IMR-90 (cell line): ENCODE results near the gene MON2. TPM values are rescaled to one million over a fixed set of nuclear protein-coding genes. Genes with fewer than 3 reads are reported as not detected.
A peak's percentile ranks its signal among the peaks of the same experiment; 100 is the strongest.

Experiments
- ATAC-seq: fragments of 200-7000 bp; cut with Tn5 transposase; 2 replicates; pipeline ENCODE4 v1.9.1; 2020; ENCODE audit warnings: low read depth, mild to moderate bottlenecking, moderate library complexity
- BruUV-seq: library from RNA; stranded (reverse); fragments of 400-500 nt; replicated peaks from 2 replicates; lab custom pipeline; 2021; lab: Mats Ljungman, UMichigan
- CTCF ChIA-PET: fragments of 300-600 bp; formaldehyde crosslinking; extraction: SDS; loops from one replicate; lab custom pipeline; 2021; ENCODE audit warnings: antibody characterized with exemption; lab: Yijun Ruan, JAX
- POLR2A ChIA-PET: fragments of 300-600 bp; sonication (Branson Sonifier 250); formaldehyde crosslinking; loops from one replicate; lab custom pipeline; 2022; ENCODE audit warnings: antibody characterized with exemption; ENCODE audit not compliant: unreplicated experiment; lab: Charles Lee
- DNase-seq: peaks from one replicate; pipeline ENCODE4 v3.0.0; 2013
- H2AFZ ChIP-seq: replicated peaks from 2 replicates; pipeline ENCODE3; 2013; ENCODE audit warnings: low read length, mild to moderate bottlenecking; ENCODE audit not compliant: poor library complexity
- H2AK5ac ChIP-seq: 2 replicates; pipeline ENCODE4 v1.6.1; 2013; ENCODE audit warnings: low read depth, low read length, inconsistent platforms
- H2AK9ac ChIP-seq: replicated peaks from 2 replicates; pipeline ENCODE3; 2013; ENCODE audit warnings: mild to moderate bottlenecking, low read depth, low read length, moderate library complexity; ENCODE audit not compliant: poor library complexity
- H2BK120ac ChIP-seq: 2 replicates; pipeline ENCODE4 v1.6.1; 2013; ENCODE audit warnings: low read depth, low read length, inconsistent platforms
- H2BK15ac ChIP-seq: 3 replicates; pipeline ENCODE4 v1.6.1; 2013; ENCODE audit warnings: low read depth, low read length, inconsistent platforms
- H2BK20ac ChIP-seq: 2 replicates; pipeline ENCODE4 v1.6.1; 2013; ENCODE audit warnings: low read depth, mild to moderate bottlenecking, inconsistent platforms, low read length, moderate library complexity
- H2BK5ac ChIP-seq: 2 replicates; pipeline ENCODE4 v1.6.1; 2013; ENCODE audit warnings: mild to moderate bottlenecking, low read depth, low read length, inconsistent platforms; ENCODE audit not compliant: poor library complexity, severe bottlenecking
- H3K14ac ChIP-seq: replicated peaks from 2 replicates; pipeline ENCODE4 v1.6.1; 2013; ENCODE audit warnings: low read depth, low read length, inconsistent platforms
- H3K18ac ChIP-seq: 2 replicates; pipeline ENCODE4 v1.6.1; 2013; ENCODE audit warnings: low read depth, low read length, control low read depth
- H3K23ac ChIP-seq: 2 replicates; pipeline ENCODE4 v1.6.1; 2013; ENCODE audit warnings: low read depth, low read length, inconsistent platforms
- H3K27ac ChIP-seq: 2 replicates; pipeline ENCODE4 v1.5.1; 2013; ENCODE audit warnings: mild to moderate bottlenecking, control low read depth, low read length; ENCODE audit not compliant: insufficient read depth
- H3K27me3 ChIP-seq: 2 replicates; pipeline ENCODE4 v1.6.1; 2013; ENCODE audit warnings: low read length; ENCODE audit not compliant: control insufficient read depth, insufficient read depth
- H3K36me3 ChIP-seq: 2 replicates; pipeline ENCODE4 v1.6.1; 2013; ENCODE audit warnings: low read length, mixed read lengths; ENCODE audit not compliant: control insufficient read depth, insufficient read depth
- H3K4ac ChIP-seq: 2 replicates; pipeline ENCODE4 v1.6.1; 2013; ENCODE audit warnings: low read depth, low read length, inconsistent platforms
- H3K4me1 ChIP-seq: 2 replicates; pipeline ENCODE4 v1.6.1; 2013; ENCODE audit warnings: low read length, mixed read lengths; ENCODE audit not compliant: control insufficient read depth, insufficient read depth
- H3K4me2 ChIP-seq: 2 replicates; pipeline ENCODE4 v1.6.1; 2013; ENCODE audit warnings: low read depth, mild to moderate bottlenecking, control low read depth, low read length, moderate library complexity
- H3K4me3 ChIP-seq: 2 replicates; pipeline ENCODE4 v1.5.1; 2013; ENCODE audit warnings: low read depth, mild to moderate bottlenecking, control low read depth, low read length, moderate library complexity; ENCODE audit not compliant: insufficient read depth
- H3K56ac ChIP-seq: 2 replicates; pipeline ENCODE4 v1.6.1; 2013; ENCODE audit warnings: low read length, inconsistent platforms; ENCODE audit not compliant: insufficient read depth; ENCODE audit errors: extremely low read depth
- H3K79me1 ChIP-seq, 2 experiments: 2 replicates each; pipeline ENCODE4 v1.6.1; 2013; ENCODE audit warnings: low read length in 2 of 2, inconsistent platforms in 1 of 2, low read depth in 1 of 2
- H3K9ac ChIP-seq: 2 replicates; pipeline ENCODE4 v1.6.1; 2013; ENCODE audit warnings: low read depth, low read length, control low read depth
- H3K9me1 ChIP-seq: 2 replicates; pipeline ENCODE4 v1.6.1; 2013; ENCODE audit warnings: low read length, inconsistent platforms; ENCODE audit not compliant: insufficient read depth
- H3K9me3 ChIP-seq: 2 replicates; pipeline ENCODE4 v1.6.1; 2013; ENCODE audit warnings: low read length; ENCODE audit not compliant: control insufficient read depth, insufficient read depth
- H4K20me1 ChIP-seq: 2 replicates; pipeline ENCODE4 v1.6.1; 2013; ENCODE audit warnings: low read length, inconsistent platforms; ENCODE audit not compliant: insufficient read depth
- H4K5ac ChIP-seq: 2 replicates; pipeline ENCODE4 v1.6.1; 2013; ENCODE audit warnings: mild to moderate bottlenecking, low read depth, low read length, control low read depth
- H4K8ac ChIP-seq, 2 experiments: 2 replicates each; pipeline ENCODE4 v1.6.1; 2013; ENCODE audit warnings: low read depth in 2 of 2, low read length in 2 of 2, control low read depth in 1 of 2, inconsistent platforms in 1 of 2
- H4K91ac ChIP-seq: 2 replicates; pipeline ENCODE4 v1.6.1; 2013; ENCODE audit warnings: low read depth, low read length, inconsistent platforms; ENCODE audit not compliant: insufficient read depth
- BHLHE40 ChIP-seq: fragments of 150-350 bp; IDR thresholded peaks from 2 replicates; pipeline ENCODE4 v1.6.1; 2016; ENCODE audit warnings: mild to moderate bottlenecking, low read depth, low read length
- CEBPB ChIP-seq: IDR thresholded peaks from 2 replicates; pipeline ENCODE4 v1.6.1; 2012; ENCODE audit warnings: low read depth, low read length, improper control_type of control experiment
- CHD1 ChIP-seq: IDR thresholded peaks from 2 replicates; pipeline ENCODE4 v1.6.1; 2012; ENCODE audit warnings: low read depth, low read length, improper control_type of control experiment
- CTCF ChIP-seq: conservative IDR thresholded peaks from 2 replicates; pipeline ENCODE4 v1.5.1; 2012; ENCODE audit warnings: mild to moderate bottlenecking, low read depth, low read length, improper control_type of control experiment
- ELK1 ChIP-seq: fragments of 150-350 bp; IDR thresholded peaks from 2 replicates; pipeline ENCODE4 v1.6.1; 2016; ENCODE audit warnings: low read depth, mild to moderate bottlenecking, low read length, moderate library complexity, borderline replicate concordance
- FOS ChIP-seq: fragments of 150-350 bp; IDR thresholded peaks from 2 replicates; pipeline ENCODE4 v1.6.1; 2016; ENCODE audit warnings: low read depth, low read length
- MAFK ChIP-seq: IDR thresholded peaks from 2 replicates; pipeline ENCODE4 v1.6.1; 2012; ENCODE audit warnings: low read depth, low read length, improper control_type of control experiment
- MAZ ChIP-seq: IDR thresholded peaks from 2 replicates; pipeline ENCODE4 v1.6.1; 2012; ENCODE audit warnings: low read depth, mild to moderate bottlenecking, low read length, improper control_type of control experiment, moderate library complexity, borderline replicate concordance
- MXI1 ChIP-seq: IDR thresholded peaks from 2 replicates; pipeline ENCODE4 v1.6.1; 2012; ENCODE audit warnings: low read depth, mild to moderate bottlenecking, low read length, moderate library complexity, borderline replicate concordance
- NFE2L2 ChIP-seq: fragments of 150-350 bp; IDR thresholded peaks from 2 replicates; pipeline ENCODE4 v1.6.1; 2016; ENCODE audit warnings: low read depth, mild to moderate bottlenecking, low read length
- POLR2A ChIP-seq: IDR thresholded peaks from 2 replicates; pipeline ENCODE4 v1.6.1; 2012; ENCODE audit warnings: mild to moderate bottlenecking, low read depth, low read length
- RAD21 ChIP-seq: IDR thresholded peaks from 2 replicates; pipeline ENCODE4 v1.6.1; 2012; ENCODE audit warnings: low read length, improper control_type of control experiment
- RCOR1 ChIP-seq: IDR thresholded peaks from 2 replicates; pipeline ENCODE4 v1.6.1; 2012; ENCODE audit warnings: mild to moderate bottlenecking, low read length, improper control_type of control experiment; ENCODE audit not compliant: insufficient replicate concordance
- RFX5 ChIP-seq: IDR thresholded peaks from 2 replicates; pipeline ENCODE4 v1.8.0; 2012; ENCODE audit warnings: low read depth, mild to moderate bottlenecking, low read length, moderate library complexity
- SMC3 ChIP-seq: fragments of 150-350 bp; IDR thresholded peaks from 2 replicates; pipeline ENCODE4 v1.6.1; 2016; ENCODE audit warnings: low read depth, mild to moderate bottlenecking, antibody characterized with exemption, low read length, moderate library complexity
- USF2 ChIP-seq: fragments of 150-350 bp; IDR thresholded peaks from 2 replicates; pipeline ENCODE4 v1.6.1; 2017; ENCODE audit warnings: mild to moderate bottlenecking, antibody characterized with exemption, low read length, low read depth
- WGBS, 2 experiments: methylation state at CpG; one replicate each; pipeline versions ENCODE4 v1.1.5 to v1.1.7; 2013; ENCODE audit warnings: missing lambda C conversion rate in 2 of 2; ENCODE audit not compliant: insufficient read length in 1 of 2; ENCODE audit errors: extremely low coverage in 2 of 2; 5-methylcytosine and 5-hydroxymethylcytosine counted together
- dilution Hi-C: fragments of 300-500 bp; cut with HindIII; formaldehyde crosslinking; loops from one replicate; pipeline ENCODE4 v1.14.3; 2018; ENCODE audit warnings: low sequenced_read_pairs; ENCODE audit not compliant: unreplicated experiment
- in situ Hi-C: fragments of 300-500 bp; cut with MboI; formaldehyde crosslinking; loops from 3 replicates; pipeline ENCODE4 v1.14.3; 2019; ENCODE audit warnings: low sequenced_read_pairs, inconsistent platforms, mixed read lengths
- intact Hi-C: fragments of 100-400 bp; cut with micrococcal nuclease; formaldehyde crosslinking; loops from 2 replicates; pipeline ENCODE4 v1.10.0; 2022
- polyA plus RNA-seq, 3 experiments: library from polyadenylated mRNA; depleted of rRNA; stranded (reverse); fragments of >200 nt; gene quantifications; 2 replicates each; pipeline ENCODE4 v1.2.3, GENCODE V29; 2012; ENCODE audit warnings: low replicate concordance in 1 of 3
- total RNA-seq: library from RNA; depleted of rRNA; stranded (reverse); fragments of >200 nt; gene quantifications from 2 replicates; pipeline ENCODE4 v1.2.3, GENCODE V29; 2012

MON2 gene
- total and polyA plus RNA-seq, 2 of the 4 experiments (the other 2 are of a cell fraction) = 13.2 to 39.3 TPM

GRCh38 chr12:62532333-62532732, 65.7 kb downstream of the MON2 start:
- Histone ChIP-seq H2AK5ac (no peak overlapping the region; the same call in 1 of the 2 replicates), H3K4me3 (no peak overlapping the region), H3K27me3 (no peaks in the 10 kb centered on the region), H3K9me3 (no peaks in the 10 kb centered on the region), H3K9me1 (peaks cover 2% of the 10 kb centered on the region; the same call in 1 of the 2 replicates), H4K91ac (peak overlapping the region; percentile 39; the same call in 1 of the 2 replicates), H4K5ac (no peak overlapping the region), H3K23ac (no peak overlapping the region), H3K36me3 (peaks cover 14% of the 10 kb centered on the region), H4K8ac (no peak overlapping the region), H3K4ac (peak overlapping the region; percentile 39; the same call in 1 of the 2 replicates), H3K4me1 (peaks cover 7% of the 10 kb centered on the region), H2BK120ac (peak overlapping the region; percentile 30; the same call in 1 of the 2 replicates), H2AFZ (no peak overlapping the region), H3K56ac (no peak overlapping the region), H2BK15ac (no peak overlapping the region), H3K14ac (no peak overlapping the region; the same call in 1 of the 2 replicates), H3K18ac (peak overlapping the region; percentile 85; the same call in 1 of the 2 replicates), H3K4me2 (no peak overlapping the region), H4K20me1 (no peaks in the 10 kb centered on the region), H2BK20ac (no peak overlapping the region), H3K79me1 (peaks cover 5 to 11% of the 10 kb centered on the region in 2 experiments; a peak in 2 of 4 replicates), H2AK9ac (no peak overlapping the region), H3K27ac (no peak overlapping the region), H3K9ac (no peak overlapping the region), H2BK5ac (no peak overlapping the region)
- in situ Hi-C loops (no loop called here), intact Hi-C loops (loop anchor here (5.0 kb wide), 1 partner anchor 95 kb away; no protein-coding TSS in a partner anchor), dilution Hi-C loops (no loop called here)
- DNase-seq (no peak), ATAC-seq (no peak)
- ChIA-PET CTCF (interaction anchor here (0.6 kb wide), 1 partner anchor 409 kb away, joined by 3 read pairs; no protein-coding TSS in a partner anchor), POLR2A (no interaction called here)
- WGBS, 2 experiments = no CpG with 5 or more reads among the region's 3 CpGs
- no TSS peak for BruUV-seq
- TF ChIP-seq POLR2A (no peak), USF2 (no peak), RAD21 (no peak), RFX5 (no peak), RCOR1 (no peak), BHLHE40 (no peak), MAZ (no peak), SMC3 (no peak), CEBPB (no peak), CTCF (no peak), MXI1 (no peak), CHD1 (no peak), ELK1 (no peak), NFE2L2 (no peak), FOS (no peak), MAFK (no peak)
